ENCODE results near the gene UPF1.

DNA sequence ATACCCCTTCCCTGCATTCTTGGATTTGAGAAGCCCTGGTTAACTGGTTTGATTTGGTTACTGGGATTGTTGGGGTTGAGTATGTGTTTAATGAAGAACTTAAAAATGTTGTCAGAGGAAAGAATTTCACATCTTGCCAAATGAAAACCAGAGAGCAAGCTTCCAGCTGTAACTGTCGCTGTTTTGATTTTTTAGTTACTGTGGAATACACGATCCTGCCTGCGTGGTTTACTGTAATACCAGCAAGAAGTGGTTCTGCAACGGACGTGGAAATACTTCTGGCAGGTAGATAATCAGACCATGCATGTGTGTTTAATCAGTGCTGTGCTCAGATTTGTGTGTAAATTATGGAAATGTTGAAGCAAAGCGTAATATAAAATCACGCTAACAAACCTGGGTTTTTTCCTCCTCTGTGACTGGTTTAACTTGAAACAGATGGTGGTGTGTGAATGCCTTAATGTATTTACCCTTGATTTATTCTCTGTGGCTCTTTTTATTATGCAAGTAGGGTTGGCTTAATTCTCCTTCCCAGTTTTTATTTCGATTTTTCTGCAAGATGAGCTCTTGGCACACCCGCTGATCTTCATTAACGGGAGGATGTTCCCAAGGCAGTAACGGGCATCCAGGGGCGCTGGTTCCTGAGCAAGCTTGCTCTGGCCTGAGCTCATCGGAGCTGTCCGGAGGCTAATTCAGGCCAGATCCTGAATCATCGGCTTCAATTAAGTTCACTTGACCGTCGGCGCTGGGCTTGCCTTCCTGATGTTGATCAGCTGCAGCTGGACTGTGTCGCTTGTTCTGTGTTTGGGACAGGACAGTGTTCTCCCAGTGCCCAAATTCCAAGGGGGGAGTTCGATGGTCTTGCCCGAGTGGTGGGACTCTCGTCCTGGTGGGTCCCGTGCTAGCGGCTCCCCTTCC, 16.0 kb downstream of the UPF1 start:
- TF ChIP-seq CTCF (IDR thresholded peaks at IDR 0.05; ENCODE audit: insufficient read depth, low read length, poor library complexity, severe bottlenecking): no peak
- no peak for TF ChIP-seq EZH2phosphoT487 (conservative IDR thresholded peaks at IDR 0.05; ENCODE audit: low read length)
